ENCODE data around the gene WIZ. TPM values are rescaled to one million over a fixed set of nuclear protein-coding genes. Genes with fewer than 3 reads are reported as not detected.

The WIZ gene
- total RNA-seq, 1 experiment from 2014 or later = 72.3 TPM

- TSS peak; percentile 62 for BruUV-seq (replicated peaks)
- Histone ChIP-seq H3K27me3 (replicated peaks; ENCODE audit: insufficient read depth, low read depth, low read length, poor library complexity) (no peaks in the 10 kb centered on the region), H3K27ac (ENCODE audit: low read depth, low read length, poor library complexity, severe bottlenecking) (peak overlapping the region; percentile 89), H3K4me1 (ENCODE audit: insufficient read depth, low read length, poor library complexity, severe bottlenecking) (peaks cover 14% of the 10 kb centered on the region), H3K36me3 (ENCODE audit: insufficient read depth, low read length, poor library complexity, severe bottlenecking) (peaks cover 30% of the 10 kb centered on the region), H3K9me3 (ENCODE audit: low read depth, low read length, poor library complexity, severe bottlenecking) (no peaks in the 10 kb centered on the region), H3K4me3 (ENCODE audit: low read depth, low read length, poor library complexity, severe bottlenecking) (peak overlapping the region; percentile 80)
- ChIA-PET CTCF (no interaction called here), POLR2A (ENCODE audit: low non-redundant PET) (interaction anchor here (0.6 kb wide), 1 partner anchor 906 kb away, joined by 5 read pairs; no protein-coding TSS in a partner anchor)
- no peak for DNase-seq (ENCODE audit: low spot score)
- intact Hi-C loops (cut with micrococcal nuclease; ENCODE audit: unreplicated experiment) = no loop called here
- TF ChIP-seq EZH2 (IDR thresholded peaks at IDR 0.05; ENCODE audit: borderline replicate concordance, low read depth, low read length, poor library complexity, severe bottlenecking) (no peak), CTCF (conservative IDR thresholded peaks at IDR 0.05; ENCODE audit: low read depth, low read length) (no peak)
These were observed 18.2 kb downstream of the WIZ start for GRCh38 chr19:15431396-15432017.

- ChIA-PET CTCF (interaction anchor here (0.5 kb wide), 1 partner anchor 1339 kb away, joined by 3 read pairs; no protein-coding TSS in a partner anchor), POLR2A (ENCODE audit: low non-redundant PET) (interaction anchor here (0.5 to 0.6 kb wide), 2 partner anchors 11 to 637 kb away, joined by 3 to 4 read pairs; no protein-coding TSS in a partner anchor)
- H3K4me1 ChIP-seq (ENCODE audit: insufficient read depth, low read length, poor library complexity, severe bottlenecking) = peaks cover 14% of the 10 kb centered on the region
- no TSS peak for BruUV-seq (replicated peaks)
- TF ChIP-seq CTCF (conservative IDR thresholded peaks at IDR 0.05; ENCODE audit: low read depth, low read length) = no peak
- TF ChIP-seq EZH2 (IDR thresholded peaks at IDR 0.05; ENCODE audit: borderline replicate concordance, low read depth, low read length, poor library complexity, severe bottlenecking) = no peak
- no peaks in the 10 kb centered on the region for H3K9me3 ChIP-seq (ENCODE audit: low read depth, low read length, poor library complexity, severe bottlenecking)
- intact Hi-C loops (cut with micrococcal nuclease; ENCODE audit: unreplicated experiment) = no loop called here
- peak overlapping the region; percentile 80 for H3K4me3 ChIP-seq (ENCODE audit: low read depth, low read length, poor library complexity, severe bottlenecking)
- H3K27me3 ChIP-seq (replicated peaks; ENCODE audit: insufficient read depth, low read depth, low read length, poor library complexity) = no peaks in the 10 kb centered on the region
- no peak for DNase-seq (ENCODE audit: low spot score)
- H3K36me3 ChIP-seq (ENCODE audit: insufficient read depth, low read length, poor library complexity, severe bottlenecking) = peaks cover 37% of the 10 kb centered on the region
- peak overlapping the region; percentile 89 for H3K27ac ChIP-seq (ENCODE audit: low read depth, low read length, poor library complexity, severe bottlenecking)
These were observed 19.1 kb downstream of the WIZ start for GRCh38 chr19:15430526-15431120.

- POLR2A ChIA-PET (ENCODE audit: low non-redundant PET) = interaction anchor here (0.5 to 0.6 kb wide), 2 partner anchors 306 to 637 kb away, joined by 3 read pairs; no protein-coding TSS in a partner anchor
- DNase-seq (ENCODE audit: low spot score) = no peak
- no peaks in the 10 kb centered on the region for H3K9me3 ChIP-seq (ENCODE audit: low read depth, low read length, poor library complexity, severe bottlenecking)
- H3K4me1 ChIP-seq (ENCODE audit: insufficient read depth, low read length, poor library complexity, severe bottlenecking) = peaks cover 14% of the 10 kb centered on the region
- intact Hi-C loops (cut with micrococcal nuclease; ENCODE audit: unreplicated experiment) = no loop called here
- no peaks in the 10 kb centered on the region for H3K27me3 ChIP-seq (replicated peaks; ENCODE audit: insufficient read depth, low read depth, low read length, poor library complexity)
- BruUV-seq (replicated peaks) = no TSS peak
- H3K27ac ChIP-seq (ENCODE audit: low read depth, low read length, poor library complexity, severe bottlenecking) = no peak overlapping the region
- TF ChIP-seq CTCF (conservative IDR thresholded peaks at IDR 0.05; ENCODE audit: low read depth, low read length) = no peak
- no peak for TF ChIP-seq EZH2 (IDR thresholded peaks at IDR 0.05; ENCODE audit: borderline replicate concordance, low read depth, low read length, poor library complexity, severe bottlenecking)
- H3K36me3 ChIP-seq (ENCODE audit: insufficient read depth, low read length, poor library complexity, severe bottlenecking) = peaks cover 43% of the 10 kb centered on the region
- H3K4me3 ChIP-seq (ENCODE audit: low read depth, low read length, poor library complexity, severe bottlenecking) = no peak overlapping the region
- CTCF ChIA-PET = no interaction called here
These were observed 19.8 kb downstream of the WIZ start for GRCh38 chr19:15429825-15430467.
